Neuron (in vitro differentiated cells): ENCODE data around the gene PPIL6.

ENCODE experiments used
- H2AFZ ChIP-seq: one replicate; pipeline ENCODE4 v1.6.1; 2013; ENCODE audit warnings: low read depth, mild to moderate bottlenecking, inconsistent platforms, low read length, moderate library complexity
- H3K27me3 ChIP-seq: one replicate; pipeline ENCODE4 v1.6.1; 2013; ENCODE audit warnings: low read length; ENCODE audit not compliant: insufficient read depth
- H3K36me3 ChIP-seq: one replicate; pipeline ENCODE4 v1.6.1; 2013; ENCODE audit warnings: low read length; ENCODE audit not compliant: insufficient read depth
- H3K4me1 ChIP-seq: one replicate; pipeline ENCODE4 v1.6.1; 2013; ENCODE audit warnings: low read length; ENCODE audit not compliant: insufficient read depth
- H3K4me3 ChIP-seq: 2 replicates; pipeline ENCODE4 v1.5.1; 2013; ENCODE audit warnings: mild to moderate bottlenecking, low read length, moderate library complexity
- H3K9me3 ChIP-seq: one replicate; pipeline ENCODE4 v1.6.1; 2013; ENCODE audit warnings: low read length

PPIL6 gene

GRCh38 chr6:109434456-109434855 lies 6.0 kb downstream of the PPIL6 start:
- H3K27me3 ChIP-seq: no peaks in the 10 kb centered on the region
- peaks cover 2% of the 10 kb centered on the region for H3K9me3 ChIP-seq
- no peaks in the 10 kb centered on the region for H3K36me3 ChIP-seq
- H2AFZ ChIP-seq: no peak overlapping the region
- H3K4me3 ChIP-seq: no peak overlapping the region
- no peaks in the 10 kb centered on the region for H3K4me1 ChIP-seq

DNA sequence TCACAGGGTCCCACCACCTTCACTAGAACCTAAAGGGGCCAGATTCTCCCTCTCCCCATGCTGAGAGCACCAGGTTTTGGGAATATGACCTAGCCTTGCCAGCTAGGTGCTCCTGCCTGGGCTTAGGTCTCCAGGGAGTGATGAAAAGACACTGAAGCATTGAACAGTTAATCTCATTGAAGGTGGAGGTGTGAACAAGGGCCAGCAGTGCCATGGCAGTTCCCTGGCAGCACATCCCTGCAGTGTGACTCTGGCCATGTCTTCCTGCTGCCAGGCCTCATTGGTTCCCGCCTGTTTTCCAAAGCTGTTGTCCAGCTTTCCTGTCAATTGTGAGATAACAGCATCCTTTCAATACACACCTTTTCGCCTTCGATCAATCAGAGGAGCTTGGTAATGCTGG lies 10.9 kb downstream of the PPIL6 start:
- Histone ChIP-seq H2AFZ (no peak overlapping the region), H3K36me3 (no peaks in the 10 kb centered on the region), H3K4me3 (no peak overlapping the region), H3K4me1 (no peaks in the 10 kb centered on the region), H3K27me3 (no peaks in the 10 kb centered on the region), H3K9me3 (no peaks in the 10 kb centered on the region)

GRCh38 chr6:109428889-109429477 lies 11.4 kb downstream of the PPIL6 start:
- Histone ChIP-seq H3K4me3 (no peak overlapping the region), H3K9me3 (no peaks in the 10 kb centered on the region), H3K27me3 (no peaks in the 10 kb centered on the region), H2AFZ (no peak overlapping the region), H3K4me1 (no peaks in the 10 kb centered on the region), H3K36me3 (no peaks in the 10 kb centered on the region)

DNA sequence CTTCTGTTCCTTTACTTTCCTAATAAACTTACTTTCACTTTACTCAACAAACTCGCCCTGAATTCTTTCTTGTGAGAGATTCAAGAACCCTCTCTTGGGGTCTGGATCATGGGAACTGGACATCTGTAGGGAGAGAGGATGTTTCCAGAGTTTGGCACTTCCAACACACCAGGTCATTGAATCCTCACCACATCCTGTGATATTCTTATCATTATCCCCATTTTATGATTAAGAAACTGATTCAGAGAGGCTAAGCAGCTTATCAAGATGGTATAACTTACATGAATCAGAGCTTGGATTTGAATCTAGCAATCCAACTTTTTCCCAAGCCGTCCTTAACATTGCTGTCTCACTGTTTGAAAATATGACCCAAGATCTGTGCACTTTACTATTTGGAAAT lies 15.5 kb downstream of the PPIL6 start:
- Histone ChIP-seq H3K9me3 (no peaks in the 10 kb centered on the region), H3K4me3 (no peak overlapping the region), H3K36me3 (no peaks in the 10 kb centered on the region), H3K27me3 (no peaks in the 10 kb centered on the region), H2AFZ (no peak overlapping the region), H3K4me1 (no peaks in the 10 kb centered on the region)

DNA sequence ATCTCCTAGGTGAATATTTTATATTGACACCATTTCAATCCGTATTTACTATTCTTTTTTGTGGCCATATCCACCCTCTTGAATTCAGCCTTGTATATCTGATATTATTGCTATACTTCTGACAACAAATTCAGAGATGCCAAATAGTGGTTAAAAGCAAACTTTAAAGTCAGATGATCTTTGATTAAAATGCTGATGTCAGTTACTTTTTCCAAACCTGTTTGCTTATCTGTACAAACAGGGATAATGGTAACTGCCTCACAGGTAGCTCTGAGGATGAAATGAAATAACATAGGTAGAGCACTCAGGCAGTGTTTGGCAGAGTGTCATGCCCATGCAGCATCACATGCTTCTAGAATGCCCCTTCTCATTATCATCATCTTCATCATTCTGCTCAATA lies 19.2 kb downstream of the PPIL6 start:
- no peaks in the 10 kb centered on the region for H3K9me3 ChIP-seq
- no peak overlapping the region for H3K4me3 ChIP-seq
- H3K36me3 ChIP-seq: no peaks in the 10 kb centered on the region
- H2AFZ ChIP-seq: no peak overlapping the region
- H3K27me3 ChIP-seq: no peaks in the 10 kb centered on the region
- H3K4me1 ChIP-seq: no peaks in the 10 kb centered on the region

DNA sequence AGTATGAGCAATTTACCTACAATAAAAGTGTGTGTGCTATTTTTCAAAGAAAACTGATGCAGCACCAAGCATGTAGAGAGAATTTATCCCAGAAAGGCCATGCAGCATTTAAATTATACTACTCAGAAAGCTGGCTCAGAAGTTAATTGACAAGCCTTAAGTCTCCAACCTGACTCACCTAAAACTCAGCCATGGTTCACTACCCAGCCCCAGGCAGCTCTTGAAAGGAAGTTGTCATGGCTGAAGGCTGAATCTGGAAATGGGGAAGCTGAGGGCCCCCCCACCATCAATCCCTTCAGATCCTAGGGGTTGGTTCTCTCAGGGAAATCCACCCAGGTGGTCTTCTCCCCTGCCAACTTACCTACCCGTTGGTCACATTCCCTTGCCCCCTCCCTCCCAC lies 19.7 kb downstream of the PPIL6 start:
- H2AFZ ChIP-seq: no peak overlapping the region
- H3K4me3 ChIP-seq: no peak overlapping the region

GRCh38 chr6:109417646-109418045 lies 22.8 kb downstream of the PPIL6 start:
- Histone ChIP-seq H3K4me3 (no peak overlapping the region), H3K9me3 (no peaks in the 10 kb centered on the region), H3K36me3 (no peaks in the 10 kb centered on the region), H3K27me3 (no peaks in the 10 kb centered on the region), H2AFZ (no peak overlapping the region), H3K4me1 (no peaks in the 10 kb centered on the region)

More for the DNA sequence above, 19.7 kb downstream of the PPIL6 start:
- H3K36me3 ChIP-seq: no peaks in the 10 kb centered on the region
- no peaks in the 10 kb centered on the region for H3K9me3 ChIP-seq
- no peaks in the 10 kb centered on the region for H3K27me3 ChIP-seq
- H3K4me1 ChIP-seq: no peaks in the 10 kb centered on the region

DNA sequence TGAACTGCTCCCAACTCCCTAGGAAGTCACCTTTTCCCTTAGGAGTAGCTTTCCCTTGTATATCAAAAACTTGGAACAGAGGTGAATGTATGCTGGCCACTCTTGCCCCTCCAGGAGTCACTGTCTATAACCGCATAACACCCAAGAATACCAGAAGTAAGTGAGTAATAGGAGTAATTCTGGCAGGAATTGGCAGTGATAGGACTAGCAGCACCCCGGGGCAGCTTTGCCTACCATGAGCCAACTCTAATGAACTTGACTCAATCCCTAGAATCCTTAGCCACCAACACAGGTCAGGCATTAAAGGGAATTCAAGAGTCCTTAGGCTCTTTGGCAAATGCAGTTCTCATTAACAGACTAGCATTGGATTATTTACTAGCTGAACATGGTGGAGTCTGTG lies 29.4 kb downstream of the PPIL6 start:
- H3K4me1 ChIP-seq: no peaks in the 10 kb centered on the region
- H3K27me3 ChIP-seq: no peaks in the 10 kb centered on the region
- no peaks in the 10 kb centered on the region for H3K9me3 ChIP-seq
- H3K4me3 ChIP-seq: no peak overlapping the region
- no peaks in the 10 kb centered on the region for H3K36me3 ChIP-seq
- H2AFZ ChIP-seq: no peak overlapping the region

- H3K4me1 ChIP-seq: no peaks in the 10 kb centered on the region
- no peaks in the 10 kb centered on the region for H3K9me3 ChIP-seq
- no peak overlapping the region for H2AFZ ChIP-seq
- H3K27me3 ChIP-seq: no peaks in the 10 kb centered on the region
- H3K4me3 ChIP-seq: no peak overlapping the region
- no peaks in the 10 kb centered on the region for H3K36me3 ChIP-seq
Observed at GRCh38 chr6:109406196-109406595, 34.2 kb downstream of the PPIL6 start.

DNA sequence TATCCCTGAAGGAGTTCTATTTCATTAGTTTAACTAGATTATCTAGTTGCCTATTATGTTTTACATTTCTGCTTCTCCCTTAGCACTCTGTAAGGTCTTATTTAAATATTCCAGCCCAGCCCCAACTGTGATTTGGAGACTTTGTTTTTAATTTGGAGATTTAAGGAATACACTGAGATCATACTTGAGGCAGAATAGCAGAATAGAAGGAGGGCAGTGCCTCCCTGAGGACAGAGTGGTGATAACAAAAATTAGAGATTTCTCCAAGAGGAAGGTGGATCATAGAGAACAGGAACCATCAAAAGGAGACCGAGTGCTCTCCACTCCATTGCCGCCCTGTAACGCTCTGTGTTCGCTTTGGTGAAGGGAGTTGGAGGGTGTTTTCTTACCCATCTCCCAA lies 43.4 kb downstream of the PPIL6 start:
- Histone ChIP-seq H3K9me3 (no peaks in the 10 kb centered on the region), H2AFZ (no peak overlapping the region)

GRCh38 chr6:109396046-109396718 lies 44.2 kb downstream of the PPIL6 start:
- no peaks in the 10 kb centered on the region for H3K9me3 ChIP-seq
- no peak overlapping the region for H3K4me3 ChIP-seq
- H3K4me1 ChIP-seq: no peaks in the 10 kb centered on the region
- no peak overlapping the region for H2AFZ ChIP-seq
- no peaks in the 10 kb centered on the region for H3K36me3 ChIP-seq
- H3K27me3 ChIP-seq: no peaks in the 10 kb centered on the region

More for the DNA sequence above, 43.4 kb downstream of the PPIL6 start:
- Histone ChIP-seq H3K4me1 (no peaks in the 10 kb centered on the region), H3K27me3 (no peaks in the 10 kb centered on the region), H3K36me3 (no peaks in the 10 kb centered on the region), H3K4me3 (no peak overlapping the region)

- H3K4me1 ChIP-seq: no peaks in the 10 kb centered on the region
- no peaks in the 10 kb centered on the region for H3K27me3 ChIP-seq
- H3K9me3 ChIP-seq: no peaks in the 10 kb centered on the region
- H3K36me3 ChIP-seq: no peaks in the 10 kb centered on the region
- no peak overlapping the region for H3K4me3 ChIP-seq
- no peak overlapping the region for H2AFZ ChIP-seq
Observed at GRCh38 chr6:109393886-109394281, 46.5 kb downstream of the PPIL6 start.

DNA sequence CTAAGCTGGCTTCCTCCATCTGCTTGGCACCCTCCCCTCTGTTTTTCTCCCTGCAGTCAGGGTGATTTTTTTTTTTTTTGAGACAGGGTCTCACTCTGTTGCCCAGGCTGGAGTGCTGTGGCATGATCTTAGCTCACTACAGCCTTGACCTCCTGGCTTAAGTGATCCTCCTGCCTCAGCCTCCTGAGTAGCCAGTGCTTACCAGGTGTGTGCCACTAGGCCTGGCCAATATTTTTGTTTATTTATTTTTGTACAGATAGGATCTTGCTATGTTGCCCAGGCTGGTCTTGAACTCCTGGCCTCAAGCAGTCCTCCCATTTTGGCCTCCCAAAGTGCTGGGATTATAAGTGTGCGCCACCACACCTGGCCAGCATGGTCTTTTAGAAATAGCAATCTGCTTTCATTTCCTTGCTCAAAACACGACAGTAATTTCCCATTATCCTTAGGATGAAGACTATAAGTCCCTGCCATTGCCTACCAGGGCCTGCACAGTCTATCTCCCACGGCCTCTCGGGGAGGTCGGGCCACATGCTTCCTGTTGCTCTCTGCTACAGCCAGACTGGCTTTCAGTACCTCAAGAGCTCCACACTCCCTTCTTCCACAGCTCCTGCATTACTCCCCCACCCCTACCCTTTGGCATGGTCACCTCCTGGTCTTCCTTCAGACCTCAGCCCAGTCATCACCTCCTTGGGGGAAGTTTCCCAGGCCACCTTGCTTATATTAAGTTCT lies 47.1 kb downstream of the PPIL6 start:
- H3K9me3 ChIP-seq: no peaks in the 10 kb centered on the region
- H3K36me3 ChIP-seq: no peaks in the 10 kb centered on the region
- H3K4me3 ChIP-seq: no peak overlapping the region
- H3K27me3 ChIP-seq: no peaks in the 10 kb centered on the region
- H3K4me1 ChIP-seq: no peaks in the 10 kb centered on the region
- H2AFZ ChIP-seq: no peak overlapping the region
